IMR-90 (cell line): ENCODE measurements around the gene RBMS3. TPM values are rescaled to one million over a fixed set of nuclear protein-coding genes. Genes with fewer than 3 reads are reported as not detected.

ENCODE experiments used
- ATAC-seq: fragments of 200-7000 bp; cut with Tn5 transposase; 2 replicates; pipeline ENCODE4 v1.9.1; 2020; ENCODE audit warnings: low read depth, mild to moderate bottlenecking, moderate library complexity
- BruUV-seq: library from RNA; stranded (reverse); fragments of 400-500 nt; replicated peaks from 2 replicates; lab custom pipeline; 2021; lab: Mats Ljungman, UMichigan
- CTCF ChIA-PET: fragments of 300-600 bp; formaldehyde crosslinking; extraction: SDS; loops from one replicate; lab custom pipeline; 2021; ENCODE audit warnings: antibody characterized with exemption; lab: Yijun Ruan, JAX
- POLR2A ChIA-PET: fragments of 300-600 bp; sonication (Branson Sonifier 250); formaldehyde crosslinking; loops from one replicate; lab custom pipeline; 2022; ENCODE audit warnings: antibody characterized with exemption; ENCODE audit not compliant: unreplicated experiment; lab: Charles Lee
- DNase-seq: peaks from one replicate; pipeline ENCODE4 v3.0.0; 2013
- H2AFZ ChIP-seq: replicated peaks from 2 replicates; pipeline ENCODE3; 2013; ENCODE audit warnings: low read length, mild to moderate bottlenecking; ENCODE audit not compliant: poor library complexity
- H2AK5ac ChIP-seq: 2 replicates; pipeline ENCODE4 v1.6.1; 2013; ENCODE audit warnings: low read depth, low read length, inconsistent platforms
- H2AK9ac ChIP-seq: replicated peaks from 2 replicates; pipeline ENCODE3; 2013; ENCODE audit warnings: mild to moderate bottlenecking, low read depth, low read length, moderate library complexity; ENCODE audit not compliant: poor library complexity
- H2BK120ac ChIP-seq: 2 replicates; pipeline ENCODE4 v1.6.1; 2013; ENCODE audit warnings: low read depth, low read length, inconsistent platforms
- H2BK15ac ChIP-seq: 3 replicates; pipeline ENCODE4 v1.6.1; 2013; ENCODE audit warnings: low read depth, low read length, inconsistent platforms
- H2BK20ac ChIP-seq: 2 replicates; pipeline ENCODE4 v1.6.1; 2013; ENCODE audit warnings: low read depth, mild to moderate bottlenecking, inconsistent platforms, low read length, moderate library complexity
- H2BK5ac ChIP-seq: 2 replicates; pipeline ENCODE4 v1.6.1; 2013; ENCODE audit warnings: mild to moderate bottlenecking, low read depth, low read length, inconsistent platforms; ENCODE audit not compliant: poor library complexity, severe bottlenecking
- H3K14ac ChIP-seq: replicated peaks from 2 replicates; pipeline ENCODE4 v1.6.1; 2013; ENCODE audit warnings: low read depth, low read length, inconsistent platforms
- H3K18ac ChIP-seq: 2 replicates; pipeline ENCODE4 v1.6.1; 2013; ENCODE audit warnings: low read depth, low read length, control low read depth
- H3K23ac ChIP-seq: 2 replicates; pipeline ENCODE4 v1.6.1; 2013; ENCODE audit warnings: low read depth, low read length, inconsistent platforms
- H3K27ac ChIP-seq: 2 replicates; pipeline ENCODE4 v1.5.1; 2013; ENCODE audit warnings: mild to moderate bottlenecking, control low read depth, low read length; ENCODE audit not compliant: insufficient read depth
- H3K27me3 ChIP-seq: 2 replicates; pipeline ENCODE4 v1.6.1; 2013; ENCODE audit warnings: low read length; ENCODE audit not compliant: control insufficient read depth, insufficient read depth
- H3K36me3 ChIP-seq: 2 replicates; pipeline ENCODE4 v1.6.1; 2013; ENCODE audit warnings: low read length, mixed read lengths; ENCODE audit not compliant: control insufficient read depth, insufficient read depth
- H3K4ac ChIP-seq: 2 replicates; pipeline ENCODE4 v1.6.1; 2013; ENCODE audit warnings: low read depth, low read length, inconsistent platforms
- H3K4me1 ChIP-seq: 2 replicates; pipeline ENCODE4 v1.6.1; 2013; ENCODE audit warnings: low read length, mixed read lengths; ENCODE audit not compliant: control insufficient read depth, insufficient read depth
- H3K4me2 ChIP-seq: 2 replicates; pipeline ENCODE4 v1.6.1; 2013; ENCODE audit warnings: low read depth, mild to moderate bottlenecking, control low read depth, low read length, moderate library complexity
- H3K4me3 ChIP-seq: 2 replicates; pipeline ENCODE4 v1.5.1; 2013; ENCODE audit warnings: low read depth, mild to moderate bottlenecking, control low read depth, low read length, moderate library complexity; ENCODE audit not compliant: insufficient read depth
- H3K56ac ChIP-seq: 2 replicates; pipeline ENCODE4 v1.6.1; 2013; ENCODE audit warnings: low read length, inconsistent platforms; ENCODE audit not compliant: insufficient read depth; ENCODE audit errors: extremely low read depth
- H3K79me1 ChIP-seq, 2 experiments: 2 replicates each; pipeline ENCODE4 v1.6.1; 2013; ENCODE audit warnings: low read length in 2 of 2, inconsistent platforms in 1 of 2, low read depth in 1 of 2
- H3K9ac ChIP-seq: 2 replicates; pipeline ENCODE4 v1.6.1; 2013; ENCODE audit warnings: low read depth, low read length, control low read depth
- H3K9me1 ChIP-seq: 2 replicates; pipeline ENCODE4 v1.6.1; 2013; ENCODE audit warnings: low read length, inconsistent platforms; ENCODE audit not compliant: insufficient read depth
- H3K9me3 ChIP-seq: 2 replicates; pipeline ENCODE4 v1.6.1; 2013; ENCODE audit warnings: low read length; ENCODE audit not compliant: control insufficient read depth, insufficient read depth
- H4K20me1 ChIP-seq: 2 replicates; pipeline ENCODE4 v1.6.1; 2013; ENCODE audit warnings: low read length, inconsistent platforms; ENCODE audit not compliant: insufficient read depth
- H4K5ac ChIP-seq: 2 replicates; pipeline ENCODE4 v1.6.1; 2013; ENCODE audit warnings: mild to moderate bottlenecking, low read depth, low read length, control low read depth
- H4K8ac ChIP-seq, 2 experiments: 2 replicates each; pipeline ENCODE4 v1.6.1; 2013; ENCODE audit warnings: low read depth in 2 of 2, low read length in 2 of 2, control low read depth in 1 of 2, inconsistent platforms in 1 of 2
- H4K91ac ChIP-seq: 2 replicates; pipeline ENCODE4 v1.6.1; 2013; ENCODE audit warnings: low read depth, low read length, inconsistent platforms; ENCODE audit not compliant: insufficient read depth
- CHD1 ChIP-seq: IDR thresholded peaks from 2 replicates; pipeline ENCODE4 v1.6.1; 2012; ENCODE audit warnings: low read depth, low read length, improper control_type of control experiment
- MAFK ChIP-seq: IDR thresholded peaks from 2 replicates; pipeline ENCODE4 v1.6.1; 2012; ENCODE audit warnings: low read depth, low read length, improper control_type of control experiment
- POLR2A ChIP-seq: IDR thresholded peaks from 2 replicates; pipeline ENCODE4 v1.6.1; 2012; ENCODE audit warnings: mild to moderate bottlenecking, low read depth, low read length
- RAD21 ChIP-seq: IDR thresholded peaks from 2 replicates; pipeline ENCODE4 v1.6.1; 2012; ENCODE audit warnings: low read length, improper control_type of control experiment
- RCOR1 ChIP-seq: IDR thresholded peaks from 2 replicates; pipeline ENCODE4 v1.6.1; 2012; ENCODE audit warnings: mild to moderate bottlenecking, low read length, improper control_type of control experiment; ENCODE audit not compliant: insufficient replicate concordance
- WGBS, 2 experiments: methylation state at CpG; one replicate each; pipeline versions ENCODE4 v1.1.5 to v1.1.7; 2013; ENCODE audit warnings: missing lambda C conversion rate in 2 of 2; ENCODE audit not compliant: insufficient read length in 1 of 2; ENCODE audit errors: extremely low coverage in 2 of 2; 5-methylcytosine and 5-hydroxymethylcytosine counted together
- dilution Hi-C: fragments of 300-500 bp; cut with HindIII; formaldehyde crosslinking; loops from one replicate; pipeline ENCODE4 v1.14.3; 2018; ENCODE audit warnings: low sequenced_read_pairs; ENCODE audit not compliant: unreplicated experiment
- in situ Hi-C: fragments of 300-500 bp; cut with MboI; formaldehyde crosslinking; loops from 3 replicates; pipeline ENCODE4 v1.14.3; 2019; ENCODE audit warnings: low sequenced_read_pairs, inconsistent platforms, mixed read lengths
- intact Hi-C: fragments of 100-400 bp; cut with micrococcal nuclease; formaldehyde crosslinking; loops from 2 replicates; pipeline ENCODE4 v1.10.0; 2022
- polyA plus RNA-seq, 3 experiments: library from polyadenylated mRNA; depleted of rRNA; stranded (reverse); fragments of >200 nt; gene quantifications; 2 replicates each; pipeline ENCODE4 v1.2.3, GENCODE V29; 2012; ENCODE audit warnings: low replicate concordance in 1 of 3
- total RNA-seq: library from RNA; depleted of rRNA; stranded (reverse); fragments of >200 nt; gene quantifications from 2 replicates; pipeline ENCODE4 v1.2.3, GENCODE V29; 2012

RBMS3 gene
- total and polyA plus RNA-seq, 2 of the 4 experiments (the other 2 are of a cell fraction) = 15.2 to 127 TPM

- no peak for TF ChIP-seq RCOR1
Observed at GRCh38 chr3:29502771-29503170, 221.9 kb downstream of the RBMS3 start (continued).

- Histone ChIP-seq H3K27me3 (no peaks in the 10 kb centered on the region), H2AK5ac (no peak overlapping the region), H3K9ac (no peak overlapping the region), H4K5ac (peak overlapping the region; percentile 78; the same call in 1 of the 2 replicates), H3K36me3 (no peaks in the 10 kb centered on the region), H2BK5ac (no peak overlapping the region), H4K91ac (no peak overlapping the region), H3K27ac (no peak overlapping the region), H2AK9ac (no peak overlapping the region), H3K4ac (no peak overlapping the region), H2BK20ac (no peak overlapping the region), H3K9me1 (no peaks in the 10 kb centered on the region), H2AFZ (no peak overlapping the region), H3K4me3 (no peak overlapping the region), H3K56ac (no peak overlapping the region), H3K23ac (no peak overlapping the region), H3K4me2 (no peak overlapping the region), H3K14ac (no peak overlapping the region), H4K8ac (no peak overlapping the region), H3K4me1 (peaks cover 3% of the 10 kb centered on the region; the same call in 1 of the 2 replicates), H4K20me1 (no peaks in the 10 kb centered on the region; the same call in 1 of the 2 replicates), H3K79me1 (peaks cover 11 to 13% of the 10 kb centered on the region in 2 experiments), H3K18ac (no peak overlapping the region), H2BK120ac (no peak overlapping the region), H2BK15ac (no peak overlapping the region), H3K9me3 (no peaks in the 10 kb centered on the region)
- intact Hi-C loops (no loop called here), in situ Hi-C loops (no loop called here), dilution Hi-C loops (no loop called here)
- CTCF ChIA-PET = no interaction called here
- DNase-seq (no peak), ATAC-seq (no peak)
- POLR2A ChIA-PET = no interaction called here
- no CpG with 5 or more reads among the region's 3 CpGs for WGBS, 2 experiments
- BruUV-seq = no TSS peak
- TF ChIP-seq CHD1 = no peak
- TF ChIP-seq POLR2A = no peak
- no peak for TF ChIP-seq RAD21
- no peak for TF ChIP-seq MAFK
Observed at GRCh38 chr3:29503314-29503713, 222.4 kb downstream of the RBMS3 start.
